GM10248 (cell line): ENCODE data around the gene FMN2.

Experiments used
- CTCF ChIA-PET: fragments of 300-600 bp; sonication (Branson Sonifier 250); formaldehyde crosslinking; extraction: SDS; loops from one replicate; lab custom pipeline; 2021; ENCODE audit warnings: antibody characterized with exemption; lab: Yijun Ruan, JAX
- POLR2A ChIA-PET: fragments of 350-650 bp; sonication (Branson Sonifier 250); formaldehyde crosslinking; extraction: SDS; loops from one replicate; lab custom pipeline; 2020; ENCODE audit warnings: antibody characterized with exemption; lab: Yijun Ruan, JAX
- DNase-seq: peaks from one replicate; pipeline ENCODE4 v3.0.0; 2012; ENCODE audit errors: extremely low spot score
- CTCF ChIP-seq: IDR thresholded peaks from 2 replicates; pipeline ENCODE4 v1.5.1; 2012; ENCODE audit warnings: mild to moderate bottlenecking, low read depth; ENCODE audit errors: extremely low read depth, missing control alignments, control extremely low read depth

Gene FMN2

GRCh38 chr1:240474133-240474614 is 382.5 kb downstream of the FMN2 start:
- POLR2A ChIA-PET: no interaction called here
- DNase-seq: no peak
- CTCF ChIA-PET: no interaction called here
- TF ChIP-seq CTCF: no peak

GRCh38 chr1:240475832-240476231 is 384.1 kb downstream of the FMN2 start:
- CTCF ChIA-PET: no interaction called here
- no peak for DNase-seq
- no peak for TF ChIP-seq CTCF
- POLR2A ChIA-PET: no interaction called here

- DNase-seq: no peak
- POLR2A ChIA-PET: no interaction called here
- CTCF ChIA-PET: interaction anchor here (1.5 kb wide), 1 partner anchor 12 kb away, joined by 5 read pairs; no protein-coding TSS in a partner anchor
- no peak for TF ChIP-seq CTCF
Observed at GRCh38 chr1:240478536-240478935, 386.9 kb downstream of the FMN2 start.

GRCh38 chr1:240484804-240485443 is 393.2 kb downstream of the FMN2 start:
- no peak for TF ChIP-seq CTCF
- ChIA-PET POLR2A (no interaction called here), CTCF (no interaction called here)
- DNase-seq: no peak

- TF ChIP-seq CTCF: no peak
- CTCF ChIA-PET: interaction anchor here (1.1 kb wide), 1 partner anchor 424 kb away, joined by 3 read pairs; no protein-coding TSS in a partner anchor
- POLR2A ChIA-PET: no interaction called here
- DNase-seq: no peak
Observed at GRCh38 chr1:240486611-240487010, 394.9 kb downstream of the FMN2 start.

- ChIA-PET POLR2A (no interaction called here), CTCF (interaction anchor here (1.1 kb wide), 1 partner anchor 425 kb away, joined by 3 read pairs; no protein-coding TSS in a partner anchor)
- no peak for DNase-seq
- no peak for TF ChIP-seq CTCF
Observed at GRCh38 chr1:240487493-240487892, 395.8 kb downstream of the FMN2 start.
